Mesenchymal stem cell (in vitro differentiated cells and primary cell): ENCODE results near the gene JOSD2. TPM values are rescaled to one million over a fixed set of nuclear protein-coding genes. Genes with fewer than 3 reads are reported as not detected.
A peak's percentile ranks its signal among the peaks of the same experiment; 100 is the strongest.

Source experiments
- DNase-seq: peaks from one replicate; pipeline ENCODE4 v3.0.0-alpha.2; 2013
- H2AFZ ChIP-seq: one replicate; pipeline ENCODE4 v1.6.1; 2013; ENCODE audit warnings: low read depth, mild to moderate bottlenecking, control low read depth, inconsistent platforms, low read length, moderate library complexity
- H2AK5ac ChIP-seq: 2 replicates; pipeline ENCODE4 v1.6.1; 2013; ENCODE audit warnings: low read length, moderate library complexity, mild to moderate bottlenecking, inconsistent platforms; ENCODE audit not compliant: severe bottlenecking
- H2BK120ac ChIP-seq: one replicate; pipeline ENCODE4 v1.6.1; 2013; ENCODE audit warnings: low read depth, mild to moderate bottlenecking, inconsistent platforms, low read length, moderate library complexity
- H2BK12ac ChIP-seq, 2 experiments: one replicate each; pipeline ENCODE4 v1.6.1; 2013; ENCODE audit warnings: inconsistent platforms in 2 of 2, low read length in 2 of 2, mild to moderate bottlenecking in 2 of 2, moderate library complexity in 2 of 2, control low read depth in 1 of 2
- H2BK15ac ChIP-seq: one replicate; pipeline ENCODE4 v1.6.1; 2013; ENCODE audit warnings: mild to moderate bottlenecking, low read depth, inconsistent platforms; ENCODE audit not compliant: poor library complexity, severe bottlenecking
- H2BK5ac ChIP-seq: 2 replicates; pipeline ENCODE4 v1.6.1; 2013; ENCODE audit warnings: low read depth, mild to moderate bottlenecking, low read length, control low read depth, inconsistent platforms; ENCODE audit not compliant: poor library complexity, severe bottlenecking
- H3K14ac ChIP-seq, 2 experiments: one replicate each; pipeline ENCODE4 v1.6.1; 2013; ENCODE audit warnings: inconsistent platforms in 2 of 2, low read length in 2 of 2, control low read depth in 1 of 2, mild to moderate bottlenecking in 1 of 2, moderate library complexity in 1 of 2
- H3K18ac ChIP-seq, 2 experiments: one replicate each; pipeline ENCODE4 v1.6.1; 2013; ENCODE audit warnings: inconsistent platforms in 2 of 2, low read length in 2 of 2, control low read depth in 1 of 2, low read depth in 1 of 2, mild to moderate bottlenecking in 1 of 2
- H3K23ac ChIP-seq, 2 experiments: one replicate each; pipeline ENCODE4 v1.6.1; 2013; ENCODE audit warnings: inconsistent platforms in 2 of 2, low read length in 2 of 2, mild to moderate bottlenecking in 2 of 2, moderate library complexity in 2 of 2, control low read depth in 1 of 2
- H3K27ac ChIP-seq: 2 replicates; pipeline ENCODE4 v1.5.1; 2013; ENCODE audit warnings: mild to moderate bottlenecking, moderate library complexity, low read length, control low read depth, inconsistent platforms; ENCODE audit not compliant: poor library complexity, severe bottlenecking
- H3K27me3 ChIP-seq, 2 experiments: 2 replicates each; pipeline versions ENCODE4 v1.6.1 to v1.7.0; 2013; ENCODE audit warnings: low read length in 2 of 2, mild to moderate bottlenecking in 2 of 2, moderate library complexity in 2 of 2, control low read depth in 1 of 2, inconsistent platforms in 1 of 2; ENCODE audit not compliant: control insufficient read depth in 1 of 2, insufficient read depth in 1 of 2
- H3K36me3 ChIP-seq, 2 experiments: 2 replicates each; pipeline versions ENCODE4 v1.6.1 to v1.7.0; 2013; ENCODE audit warnings: low read length in 2 of 2, control low read depth in 1 of 2, inconsistent platforms in 1 of 2, low read depth in 1 of 2, mild to moderate bottlenecking in 1 of 2; ENCODE audit not compliant: insufficient read depth in 2 of 2, control insufficient read depth in 1 of 2
- H3K4ac ChIP-seq, 2 experiments: one replicate each; pipeline ENCODE4 v1.6.1; 2013; ENCODE audit warnings: inconsistent platforms in 2 of 2, low read length in 2 of 2, mild to moderate bottlenecking in 2 of 2, moderate library complexity in 2 of 2, control low read depth in 1 of 2, low read depth in 1 of 2
- H3K4me1 ChIP-seq: 2 replicates; pipeline ENCODE4 v1.6.1; 2013; ENCODE audit warnings: low read depth, low read length, control low read depth; ENCODE audit not compliant: control insufficient read depth, insufficient read depth
- H3K4me2 ChIP-seq: 2 replicates; pipeline ENCODE4 v1.6.1; 2013; ENCODE audit warnings: low read length, mild to moderate bottlenecking, inconsistent platforms; ENCODE audit not compliant: poor library complexity, severe bottlenecking
- H3K4me3 ChIP-seq, 2 experiments: 2 replicates each; pipeline versions ENCODE4 v1.5.1 to v1.7.0; 2013; ENCODE audit warnings: low read length in 2 of 2, mild to moderate bottlenecking in 2 of 2, control low read depth in 1 of 2, low read depth in 1 of 2; ENCODE audit not compliant: insufficient read depth in 1 of 2
- H3K79me1 ChIP-seq: replicated peaks from 2 replicates; pipeline ENCODE4 v1.6.1; 2013; ENCODE audit warnings: mild to moderate bottlenecking, control low read depth, low read length, inconsistent platforms; ENCODE audit not compliant: poor library complexity, severe bottlenecking
- H3K9ac ChIP-seq: 2 replicates; pipeline ENCODE4 v1.7.0; 2013; ENCODE audit warnings: mild to moderate bottlenecking, low read length, moderate library complexity
- H3K9me3 ChIP-seq: 2 replicates; pipeline ENCODE4 v1.7.0; 2013; ENCODE audit warnings: mild to moderate bottlenecking, low read length; ENCODE audit not compliant: control insufficient read depth
- H4K8ac ChIP-seq: one replicate; pipeline ENCODE4 v1.6.1; 2013; ENCODE audit warnings: inconsistent platforms, mild to moderate bottlenecking, low read length, moderate library complexity
- H4K91ac ChIP-seq: one replicate; pipeline ENCODE4 v1.6.1; 2013; ENCODE audit warnings: mild to moderate bottlenecking, low read length, inconsistent platforms
- WGBS: methylation state at CpG from one replicate; pipeline ENCODE4 v1.1.7; 2013; ENCODE audit warnings: mixed read lengths; 5-methylcytosine and 5-hydroxymethylcytosine counted together
- polyA plus RNA-seq, 2 experiments: library from polyadenylated mRNA; stranded (reverse); fragments of 200-250 nt; gene quantifications; one replicate each; pipeline ENCODE4 v1.2.3, GENCODE V29; 2013

The JOSD2 gene, protein sequence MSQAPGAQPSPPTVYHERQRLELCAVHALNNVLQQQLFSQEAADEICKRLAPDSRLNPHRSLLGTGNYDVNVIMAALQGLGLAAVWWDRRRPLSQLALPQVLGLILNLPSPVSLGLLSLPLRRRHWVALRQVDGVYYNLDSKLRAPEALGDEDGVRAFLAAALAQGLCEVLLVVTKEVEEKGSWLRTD
- polyA plus RNA-seq (2013, experiment 1 of 2): 29.7 TPM
- 30.2 TPM for polyA plus RNA-seq (2013, experiment 2 of 2)

DNA sequence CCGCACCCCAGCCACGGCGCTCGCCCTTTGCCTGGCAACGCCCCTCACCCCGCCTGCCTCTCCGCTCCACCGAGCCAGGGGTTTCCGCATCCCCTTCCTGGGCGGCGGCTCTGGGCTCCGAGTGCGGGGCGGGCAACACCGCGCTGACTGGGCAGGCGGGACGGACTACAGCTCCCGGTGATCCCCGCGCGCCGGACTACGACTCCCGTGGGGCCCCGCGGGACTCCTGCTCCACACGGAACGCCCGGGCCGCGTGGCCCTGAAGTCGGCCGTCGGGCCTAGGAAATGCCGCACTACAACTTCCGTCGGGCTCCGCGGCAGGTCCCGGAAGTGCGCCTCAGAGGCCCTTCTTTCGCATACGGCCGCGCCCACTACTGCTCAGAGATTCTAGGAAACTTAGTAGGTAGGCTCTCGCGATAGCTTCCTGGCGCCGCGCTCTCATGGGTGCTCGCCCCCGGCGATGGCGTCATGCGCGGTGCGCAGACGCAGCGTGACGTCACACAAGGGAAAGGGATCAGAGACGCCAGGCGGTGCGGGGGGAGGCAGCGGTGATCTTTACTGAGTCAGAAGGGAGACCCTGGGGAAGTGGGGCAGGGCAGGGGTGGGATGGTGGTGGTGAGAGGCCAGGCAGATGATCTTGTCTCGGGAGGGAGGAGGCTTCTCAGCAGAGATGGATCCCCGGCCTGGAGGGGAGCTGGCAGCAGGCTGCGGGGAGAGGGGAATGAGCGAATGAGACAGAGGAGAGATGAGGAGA lies at the start of gene JOSD2:
JOSD2 (minus strand) TSS at position 123 of the 754 bp plus-strand sequence. CDS start 760 bp downstream, outside the sequence.
- Histone ChIP-seq H3K14ac (peak within 1 kb of the TSS in 1 of 2 experiments; percentile 37), H3K4ac (peak within 1 kb of the TSS; percentile 90 to 91), H2AFZ (peak within 1 kb of the TSS; percentile 8), H2BK5ac (no peak within 1 kb of the TSS), H3K36me3 (peaks cover 0 to 11% of the 10 kb centered on the region in 2 experiments), H2BK15ac (peak within 1 kb of the TSS; percentile 82), H2BK12ac (peak within 1 kb of the TSS in 1 of 2 experiments; percentile 17), H3K9ac (peak within 1 kb of the TSS; percentile 98), H3K4me3 (peak within 1 kb of the TSS; percentile 70 to 99), H2AK5ac (peak within 1 kb of the TSS; percentile 33), H3K9me3 (no peaks in the 10 kb centered on the region), H3K27ac (no peak within 1 kb of the TSS), H3K18ac (peak within 1 kb of the TSS; percentile 81 to 87), H2BK120ac (peak within 1 kb of the TSS; percentile 50), H4K8ac (peak within 1 kb of the TSS; percentile 99), H3K23ac (no peak within 1 kb of the TSS), H3K4me2 (peak within 1 kb of the TSS; percentile 62), H3K27me3 (peaks cover 0 to 9% of the 10 kb centered on the region in 2 experiments), H4K91ac (peak within 1 kb of the TSS; percentile 65), H3K4me1 (peaks cover 22% of the 10 kb centered on the region), H3K79me1 (peaks cover 10% of the 10 kb centered on the region)
- peak; percentile 99 for DNase-seq
- WGBS: 3% methylated on average over 69 of the region's 69 CpGs

DNA sequence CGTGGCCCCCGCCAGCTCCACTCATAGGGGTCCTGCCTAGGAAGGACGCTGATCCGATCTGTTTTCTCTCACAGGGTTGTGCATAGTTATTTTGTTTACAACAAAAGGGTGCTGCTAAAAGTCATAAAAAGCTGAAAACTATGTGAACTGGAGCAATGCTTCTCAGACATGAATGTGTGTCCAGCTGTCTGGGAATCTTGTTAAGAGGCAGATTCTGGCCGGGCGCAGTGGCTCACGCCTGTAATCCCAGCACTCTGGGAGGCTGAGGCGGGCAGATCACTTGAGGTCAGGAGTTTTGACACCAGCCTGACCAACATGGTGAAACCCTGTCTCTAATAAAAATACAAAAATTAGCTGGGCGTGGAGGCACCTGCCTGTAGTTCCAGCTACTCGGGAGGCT lies 48.6 kb upstream of the JOSD2 start:
- Histone ChIP-seq H3K36me3 (no peaks in the 10 kb centered on the region), H2BK120ac (no peak overlapping the region), H3K14ac (no peak overlapping the region), H3K23ac (no peak overlapping the region), H3K4me3 (no peak overlapping the region), H3K4ac (no peak overlapping the region), H3K18ac (no peak overlapping the region), H3K4me2 (no peak overlapping the region), H3K9ac (no peak overlapping the region), H3K79me1 (no peaks in the 10 kb centered on the region), H4K8ac (no peak overlapping the region), H2AK5ac (no peak overlapping the region), H4K91ac (no peak overlapping the region), H2BK5ac (no peak overlapping the region), H3K27me3 (peaks cover 0 to 65% of the 10 kb centered on the region in 2 experiments), H3K27ac (no peak overlapping the region), H2AFZ (no peak overlapping the region), H3K9me3 (no peaks in the 10 kb centered on the region), H2BK15ac (no peak overlapping the region), H2BK12ac (no peak overlapping the region), H3K4me1 (no peaks in the 10 kb centered on the region)
- no peak for DNase-seq
- whole genome bisulfite sequencing: 50% methylated on average over 10 of the region's 10 CpGs

DNA sequence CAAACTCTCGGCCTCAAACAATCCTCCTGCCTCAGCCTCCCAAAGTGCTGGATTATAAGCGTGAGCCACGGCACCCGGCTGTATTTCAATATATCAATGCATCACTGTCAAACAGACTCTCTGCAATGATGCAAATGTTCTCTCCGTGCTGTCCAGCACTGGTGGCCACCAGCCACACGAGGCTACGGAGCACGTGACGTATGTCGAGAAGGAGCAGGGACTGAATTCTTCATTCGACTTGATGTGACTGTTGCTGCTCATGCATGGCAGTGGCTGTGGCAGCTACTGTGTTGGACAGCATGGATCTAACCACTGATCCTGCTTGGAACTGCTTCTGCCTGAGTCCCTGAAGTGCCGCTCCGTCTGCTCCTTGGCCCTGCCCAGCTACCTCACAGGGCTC lies 47.5 kb upstream of the JOSD2 start:
- Histone ChIP-seq H3K4me3 (no peak overlapping the region), H3K4ac (no peak overlapping the region), H3K14ac (no peak overlapping the region), H4K91ac (no peak overlapping the region), H4K8ac (no peak overlapping the region), H3K36me3 (no peaks in the 10 kb centered on the region), H2BK12ac (no peak overlapping the region), H3K9ac (no peak overlapping the region), H2BK15ac (no peak overlapping the region), H2AK5ac (no peak overlapping the region), H2BK5ac (no peak overlapping the region), H3K79me1 (no peaks in the 10 kb centered on the region), H3K18ac (no peak overlapping the region), H3K4me1 (no peaks in the 10 kb centered on the region), H2AFZ (no peak overlapping the region), H3K4me2 (no peak overlapping the region), H3K27me3 (peaks cover 0 to 62% of the 10 kb centered on the region in 2 experiments), H3K9me3 (no peaks in the 10 kb centered on the region), H2BK120ac (no peak overlapping the region), H3K23ac (no peak overlapping the region), H3K27ac (no peak overlapping the region)
- 89% methylated on average over 13 of the region's 13 CpGs for WGBS
- no peak for DNase-seq

DNA sequence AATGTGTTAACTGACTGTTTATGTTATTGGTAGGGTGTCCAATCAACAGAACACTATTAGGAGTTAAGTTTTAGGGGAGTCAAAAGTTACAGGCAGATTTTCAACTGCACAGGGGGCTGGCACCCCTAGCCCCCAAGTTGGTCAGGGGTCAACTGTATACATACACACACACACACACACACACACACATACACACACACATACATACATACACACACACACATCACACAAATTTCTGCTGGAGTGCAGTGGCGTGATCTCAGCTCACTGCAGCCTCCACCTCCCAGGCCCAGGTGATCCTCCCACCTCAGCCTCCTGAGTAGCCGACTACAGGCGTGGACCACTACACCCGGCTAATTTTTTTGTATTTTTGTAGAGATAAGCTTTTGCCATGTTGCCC lies 47.0 kb upstream of the JOSD2 start:
- H3K79me1 ChIP-seq: no peaks in the 10 kb centered on the region
- WGBS: 39% methylated on average over 2 of the region's 4 CpGs
- DNase-seq: no peak

More for the DNA sequence above, 47.0 kb upstream of the JOSD2 start:
- peaks cover 0 to 62% of the 10 kb centered on the region in 2 experiments for H3K27me3 ChIP-seq
- H3K23ac ChIP-seq: no peak overlapping the region
- no peak overlapping the region for H2BK5ac ChIP-seq
- H3K18ac ChIP-seq: no peak overlapping the region
- H3K4me3 ChIP-seq: no peak overlapping the region
- no peaks in the 10 kb centered on the region for H3K4me1 ChIP-seq
- H3K4me2 ChIP-seq: no peak overlapping the region
- H3K14ac ChIP-seq: no peak overlapping the region
- no peak overlapping the region for H2AFZ ChIP-seq
- no peak overlapping the region for H2BK15ac ChIP-seq
- H3K36me3 ChIP-seq: no peaks in the 10 kb centered on the region
- no peak overlapping the region for H3K9ac ChIP-seq
- no peak overlapping the region for H2AK5ac ChIP-seq
- H4K91ac ChIP-seq: no peak overlapping the region
- no peak overlapping the region for H3K27ac ChIP-seq
- no peak overlapping the region for H2BK120ac ChIP-seq
- no peaks in the 10 kb centered on the region for H3K9me3 ChIP-seq
- no peak overlapping the region for H4K8ac ChIP-seq
- H2BK12ac ChIP-seq: no peak overlapping the region
- no peak overlapping the region for H3K4ac ChIP-seq
